NOMO-1 treated with dmso at 0.1 percent for 144 hours (cell line): Measurements from ENCODE around the gene CNOT4.

Experiments
- DNase-seq: peaks from one replicate; lab custom pipeline; 2025; ENCODE audit not compliant: unreplicated experiment; lab: John Stamatoyannopoulos, UW

The CNOT4 gene

GRCh38 chr7:135509839-135510591 is at the start of gene CNOT4:
TSS of gene CNOT4 (minus strand) at chr7:135510102. CDS start at chr7:135438331, 71,771 bp downstream.
- DNase-seq: peak; percentile 68

- DNase-seq: no peak
Measured at GRCh38 chr7:135558881-135559280, 49.0 kb upstream of the CNOT4 start.

GRCh38 chr7:135558337-135558767 is 48.5 kb upstream of the CNOT4 start:
- no peak for DNase-seq

- DNase-seq: no peak
Measured at GRCh38 chr7:135557455-135558336, 47.8 kb upstream of the CNOT4 start, which contains the start of gene NUP205. TSS of gene NUP205 (plus strand) at chr7:135557917. CDS start at chr7:135557945, 28 bp downstream.

GRCh38 chr7:135553346-135553745 is 43.4 kb upstream of the CNOT4 start:
- DNase-seq: no peak

- no peak for DNase-seq
Measured at GRCh38 chr7:135552148-135552547, 42.2 kb upstream of the CNOT4 start.

- DNase-seq: no peak
Measured at GRCh38 chr7:135550196-135550595, 40.3 kb upstream of the CNOT4 start.

- DNase-seq: no peak
Measured at GRCh38 chr7:135541029-135541428, 31.1 kb upstream of the CNOT4 start.

GRCh38 chr7:135539629-135540028 is 29.7 kb upstream of the CNOT4 start:
- no peak for DNase-seq

- no peak for DNase-seq
Measured at GRCh38 chr7:135538376-135538775, 28.5 kb upstream of the CNOT4 start.

- no peak for DNase-seq
Measured at GRCh38 chr7:135537905-135538304, 28.0 kb upstream of the CNOT4 start.

GRCh38 chr7:135537453-135537852 is 27.6 kb upstream of the CNOT4 start:
- DNase-seq: no peak

GRCh38 chr7:135536150-135536549 is 26.2 kb upstream of the CNOT4 start:
- no peak for DNase-seq

- DNase-seq: no peak
Measured at GRCh38 chr7:135527025-135527424, 17.1 kb upstream of the CNOT4 start.

- DNase-seq: no peak
Measured at GRCh38 chr7:135525426-135525825, 15.5 kb upstream of the CNOT4 start.

GRCh38 chr7:135523146-135523545 is 13.2 kb upstream of the CNOT4 start:
- no peak for DNase-seq

- no peak for DNase-seq
Measured at GRCh38 chr7:135522509-135522908, 12.6 kb upstream of the CNOT4 start.

- DNase-seq: no peak
Measured at GRCh38 chr7:135519871-135520270, 10.0 kb upstream of the CNOT4 start.

GRCh38 chr7:135519233-135519688 is 9.4 kb upstream of the CNOT4 start:
- no peak for DNase-seq

GRCh38 chr7:135518748-135519147 is 8.8 kb upstream of the CNOT4 start:
- DNase-seq: no peak

- no peak for DNase-seq
Measured at GRCh38 chr7:135517060-135517459, 7.2 kb upstream of the CNOT4 start.

- DNase-seq: no peak
Measured at GRCh38 chr7:135514856-135515255, 5.0 kb upstream of the CNOT4 start.
